HG03159 (cell line): ENCODE data around the gene ADCY7.

ENCODE experiments used
- ATAC-seq: cut with Tn5 transposase; IDR thresholded peaks from one replicate; pipeline ENCODE4 v1.9.1; 2021; ENCODE audit warnings: mild to moderate bottlenecking, moderate library complexity; ENCODE audit not compliant: unreplicated experiment

ADCY7 gene

DNA sequence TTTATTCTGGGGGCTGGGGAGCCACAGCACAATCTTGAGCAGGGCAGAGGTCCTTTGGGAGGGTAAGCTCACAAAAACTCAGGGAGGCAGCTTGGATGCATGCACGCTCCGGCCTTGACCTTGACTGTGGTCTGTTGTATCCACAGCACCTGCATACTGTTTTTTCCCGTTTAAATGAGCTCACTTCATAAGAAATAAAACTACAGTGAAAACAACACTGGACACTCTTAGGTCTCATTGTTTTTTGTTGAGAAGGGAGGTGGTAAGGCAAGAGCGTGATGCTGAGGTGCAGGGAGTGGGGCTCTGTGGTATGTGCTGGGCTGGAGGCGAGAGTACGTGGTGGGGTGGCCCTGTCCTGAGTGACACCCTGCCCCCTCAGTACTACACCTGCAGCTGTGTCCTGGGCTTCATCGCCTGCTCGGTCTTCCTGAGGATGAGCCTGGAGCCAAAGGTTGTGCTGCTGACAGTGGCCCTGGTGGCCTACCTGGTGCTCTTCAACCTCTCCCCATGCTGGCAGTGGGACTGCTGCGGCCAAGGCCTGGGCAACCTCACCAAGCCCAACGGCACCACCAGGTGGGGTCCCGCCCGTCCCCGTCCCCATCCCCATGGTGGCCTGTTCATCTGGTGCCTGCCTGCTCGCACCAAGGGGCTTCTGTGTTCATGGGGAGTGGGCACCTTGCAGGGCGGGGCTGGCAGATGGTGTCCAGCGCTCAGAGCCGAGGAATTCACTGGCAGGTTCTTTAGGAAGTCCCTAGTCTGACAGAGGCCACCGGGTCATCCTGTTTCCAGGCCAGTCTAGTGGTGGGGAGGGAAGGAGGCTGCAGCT, 44.2 kb downstream of the ADCY7 start:
- no peak for ATAC-seq

GRCh38 chr16:50311134-50311528, 44.8 kb downstream of the ADCY7 start:
- no peak for ATAC-seq

- no peak for ATAC-seq
Measured at GRCh38 chr16:50311891-50312501, 45.6 kb downstream of the ADCY7 start.

GRCh38 chr16:50313596-50314478, 47.5 kb downstream of the ADCY7 start:
- ATAC-seq, result no peak

DNA sequence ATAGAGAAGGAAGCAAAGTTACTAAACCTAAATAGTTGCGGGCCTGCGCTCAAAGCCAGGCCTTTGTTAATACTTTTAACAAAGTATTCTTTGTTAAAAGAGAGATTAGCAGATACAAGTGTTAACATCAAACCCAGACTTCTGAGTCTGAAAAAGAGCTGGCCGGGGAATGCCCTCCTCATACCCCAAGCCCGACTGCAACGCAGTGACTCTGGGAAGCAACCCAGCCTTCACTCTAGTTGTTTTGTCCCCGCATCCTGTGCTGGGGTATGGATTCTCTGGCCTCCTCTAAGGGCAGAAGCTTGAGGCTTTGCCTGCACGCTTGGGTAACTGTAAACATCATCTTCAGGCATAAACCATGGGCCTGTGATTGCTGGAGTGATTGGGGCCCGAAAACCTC, 48.3 kb downstream of the ADCY7 start:
- ATAC-seq, result no peak

DNA sequence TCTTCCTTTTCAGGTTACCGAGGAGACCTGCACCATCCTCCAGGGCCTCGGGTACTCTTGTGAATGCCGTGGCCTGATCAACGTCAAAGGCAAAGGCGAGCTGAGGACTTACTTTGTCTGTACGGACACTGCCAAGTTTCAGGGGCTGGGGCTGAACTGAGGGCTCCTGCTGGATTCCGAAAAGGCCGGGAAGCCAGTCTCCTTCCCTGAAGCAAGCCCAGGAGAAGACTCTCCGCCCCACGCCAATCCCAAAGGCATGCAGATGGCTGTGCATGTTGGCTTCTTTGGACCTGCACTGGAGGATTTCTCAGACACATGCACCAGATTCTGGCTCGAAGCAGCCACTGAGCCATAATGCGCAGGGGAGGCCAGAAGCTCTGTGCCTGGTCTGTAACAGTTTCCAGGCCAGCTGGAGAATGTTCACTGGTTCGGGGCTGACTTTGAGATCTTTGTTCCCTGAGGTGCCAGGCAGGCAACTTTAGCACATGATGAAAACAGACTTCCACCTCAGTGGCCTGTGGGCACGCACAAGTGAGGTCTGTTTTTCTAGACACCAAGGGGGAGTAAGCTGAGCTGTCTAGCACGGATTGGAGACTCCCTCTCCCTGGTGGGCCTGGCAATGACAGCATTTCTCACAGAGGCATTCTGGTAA, 49.1 kb downstream of the ADCY7 start:
- ATAC-seq, result no peak

DNA sequence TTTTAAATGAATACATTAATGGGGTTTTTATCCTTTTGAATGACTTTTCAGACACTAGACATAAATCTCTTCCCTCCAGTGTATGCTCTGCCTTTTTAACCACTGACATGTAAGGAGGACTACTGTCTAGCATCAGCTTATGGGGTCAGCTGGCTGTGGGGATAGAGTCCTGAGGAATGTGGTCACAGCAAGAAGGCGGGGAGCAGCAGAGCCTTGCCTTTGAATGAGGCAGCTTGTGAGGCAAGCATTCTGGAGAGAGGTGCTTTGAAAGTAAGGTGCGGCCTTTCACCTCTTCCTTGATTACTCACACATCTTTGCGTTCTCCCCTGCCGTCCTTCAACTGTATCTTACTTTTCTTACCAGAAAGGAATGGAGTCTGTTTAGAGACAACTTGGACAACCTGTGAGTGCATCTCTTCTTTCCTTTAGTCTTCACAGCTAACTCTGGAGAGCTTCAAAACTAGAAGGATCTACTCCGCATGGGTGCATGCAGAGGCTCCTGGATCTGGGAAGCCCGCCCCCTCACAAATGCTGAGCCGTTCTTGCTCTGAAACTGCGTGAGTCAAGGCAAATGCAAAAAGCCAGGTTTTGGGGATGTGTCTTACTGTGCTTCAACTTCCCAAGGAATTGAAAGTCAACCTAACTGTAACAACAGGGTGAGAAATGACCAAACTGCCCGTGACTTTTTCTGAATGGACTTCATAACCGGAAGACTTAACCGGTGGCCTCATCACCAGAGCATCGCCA, 49.9 kb downstream of the ADCY7 start:
- no peak for ATAC-seq

DNA sequence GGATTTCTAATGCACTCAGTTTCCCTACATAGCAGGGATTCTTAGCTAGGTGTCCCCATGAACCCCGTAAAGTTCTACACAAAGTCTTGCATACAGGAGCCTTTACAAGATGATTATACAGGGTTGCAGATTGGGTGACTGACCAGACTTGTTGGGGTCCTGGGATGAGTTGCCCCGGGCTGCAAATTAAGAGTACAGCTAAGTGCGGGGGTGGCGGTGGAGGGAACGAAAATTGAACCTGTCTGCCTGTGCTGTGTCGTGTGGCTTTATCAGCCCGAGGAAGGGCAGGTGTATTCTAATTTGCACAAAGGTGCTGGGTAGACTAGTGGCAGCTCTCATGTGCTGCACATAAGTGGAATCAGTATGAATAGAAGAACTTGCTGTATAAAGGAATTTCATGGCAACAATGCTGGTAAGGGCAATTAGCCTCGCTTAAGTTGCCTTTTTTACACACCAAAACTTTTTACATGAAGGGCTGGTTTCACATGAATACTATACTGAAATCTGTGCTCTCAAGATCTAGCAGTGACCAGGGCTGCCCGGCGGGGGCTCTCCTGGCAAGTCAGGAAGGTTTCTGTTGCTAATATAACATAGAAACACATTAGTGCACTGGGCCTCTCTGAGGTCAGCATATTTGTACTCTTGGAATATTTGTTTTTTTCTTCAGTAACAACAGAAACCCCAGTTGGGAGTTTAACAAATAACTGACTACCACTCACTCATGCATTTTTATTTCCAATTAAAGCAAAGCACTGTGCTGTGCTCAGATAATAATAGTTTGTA, 50.7 kb downstream of the ADCY7 start:
- no peak for ATAC-seq

DNA sequence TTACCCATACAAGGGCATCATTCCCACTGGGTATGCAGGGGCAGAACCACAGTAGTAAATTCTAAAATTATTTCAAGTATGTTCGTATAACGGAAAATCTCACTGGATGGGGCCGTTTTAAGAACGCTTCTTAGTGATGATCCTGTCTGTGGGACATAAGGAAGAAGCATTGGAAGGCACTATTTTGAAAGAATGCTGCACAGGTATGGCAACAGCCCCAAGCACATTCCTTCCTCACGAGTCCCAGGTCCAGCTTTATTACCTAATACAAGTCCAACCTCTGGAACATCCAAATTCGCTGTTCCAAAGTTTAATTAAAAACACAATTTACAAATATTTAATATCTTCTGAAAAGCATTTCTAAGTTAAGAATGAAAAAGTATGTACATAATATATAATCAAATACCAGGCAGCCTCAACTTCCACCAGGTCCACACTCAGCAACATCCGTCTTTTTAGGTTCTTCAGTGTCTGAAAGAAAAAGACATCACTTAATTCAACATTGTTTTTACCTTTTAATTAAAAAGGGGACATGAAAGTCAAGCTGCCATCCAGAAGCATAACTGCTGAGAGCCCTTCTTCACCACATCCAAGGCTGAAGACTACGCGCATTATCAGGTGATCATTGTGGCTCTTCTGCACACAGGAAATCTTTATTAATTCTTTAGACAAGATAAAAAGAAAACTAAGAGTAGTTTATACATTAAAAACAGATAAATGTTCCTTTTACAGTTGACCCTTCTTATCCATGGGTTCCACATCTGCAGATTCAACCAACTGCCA, 52.6 kb downstream of the ADCY7 start:
- ATAC-seq, result no peak

- ATAC-seq, result no peak
Measured at GRCh38 chr16:50320310-50320709, 54.0 kb downstream of the ADCY7 start.

- no peak for ATAC-seq
Measured at GRCh38 chr16:50322333-50322732, 56.0 kb downstream of the ADCY7 start.

DNA sequence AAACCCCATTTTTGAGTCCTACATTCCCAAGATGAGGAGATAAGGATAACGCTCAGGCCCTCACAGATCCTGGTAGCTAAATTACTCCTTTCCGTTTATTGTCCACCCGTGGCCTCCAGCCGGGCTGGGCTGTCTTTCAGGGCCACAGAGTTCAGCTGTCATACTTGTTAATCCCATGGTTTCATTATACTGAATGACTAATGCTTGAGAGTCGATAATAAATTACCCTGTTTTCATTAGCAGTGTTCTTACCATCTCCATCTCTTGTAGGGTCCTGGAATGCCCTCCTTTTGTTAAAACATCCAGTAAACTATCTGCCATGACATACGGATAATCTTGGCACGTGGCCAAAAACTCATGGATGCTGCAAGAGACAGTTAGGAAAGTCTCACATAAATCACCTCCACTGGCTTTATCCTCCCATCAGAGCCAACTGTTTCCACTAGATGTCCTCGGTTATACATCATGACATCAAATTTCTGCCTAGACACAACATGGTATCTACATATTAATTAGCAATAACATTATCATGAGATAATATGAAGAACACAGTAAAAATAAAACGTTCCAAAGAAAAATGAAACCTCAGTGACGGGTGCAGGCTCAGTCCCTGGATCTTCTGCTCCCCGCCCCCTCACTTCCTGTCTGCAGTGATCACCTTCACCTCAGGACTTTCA, 57.1 kb downstream of the ADCY7 start:
- no peak for ATAC-seq

DNA sequence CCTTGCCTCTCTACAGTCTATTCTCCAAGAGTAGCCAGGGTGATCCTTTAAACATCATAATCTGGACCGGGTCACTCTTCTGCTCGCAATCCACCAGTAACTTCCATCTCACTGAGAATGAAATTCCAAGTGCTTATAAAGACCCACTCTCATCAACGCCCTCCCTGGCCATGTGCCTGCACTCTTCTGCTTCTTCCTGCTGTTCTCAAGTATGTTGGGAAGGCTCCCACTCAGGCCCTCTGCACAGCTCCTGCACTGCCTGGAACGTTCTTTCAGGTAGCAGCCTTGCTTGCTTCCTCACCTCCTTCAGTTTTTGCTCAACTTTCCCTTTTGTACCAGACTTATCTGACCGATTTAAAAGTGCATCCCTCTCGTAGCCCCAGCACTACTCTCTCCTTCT, 58.0 kb downstream of the ADCY7 start:
- ATAC-seq, result no peak

GRCh38 chr16:50326264-50326663, 59.9 kb downstream of the ADCY7 start:
- no peak for ATAC-seq

DNA sequence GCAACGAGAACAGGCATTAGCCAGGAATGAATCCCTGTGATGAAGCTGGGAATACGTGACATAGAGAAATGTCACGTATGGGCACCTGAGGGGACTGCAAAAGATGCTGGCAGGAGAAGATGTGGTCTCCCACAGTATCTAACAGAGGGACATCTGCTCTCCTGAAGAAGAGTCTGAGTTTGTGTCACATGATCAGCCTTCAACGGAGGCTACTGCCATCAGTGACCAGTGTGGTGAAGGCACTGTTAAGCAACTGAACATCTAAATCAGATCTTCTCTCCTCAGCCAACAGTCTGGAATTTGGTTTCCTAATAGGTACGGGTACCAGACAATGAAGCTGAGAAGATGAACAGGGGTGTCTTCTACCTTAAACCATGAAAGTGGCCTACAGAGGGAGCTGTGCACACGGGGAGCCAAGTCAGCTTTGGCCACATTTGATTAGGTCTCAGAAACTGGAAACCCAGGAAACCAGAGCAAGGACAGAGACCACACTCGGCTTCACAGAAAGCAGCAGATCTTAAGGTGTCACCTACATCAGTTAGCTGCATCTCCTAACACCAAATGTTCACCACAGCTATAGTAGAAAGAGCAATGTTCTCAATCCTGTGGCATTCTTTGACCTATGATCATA, 60.6 kb downstream of the ADCY7 start:
- no peak for ATAC-seq

- no peak for ATAC-seq
Measured at GRCh38 chr16:50329446-50330189, 63.3 kb downstream of the ADCY7 start.

GRCh38 chr16:50331570-50331969, 65.2 kb downstream of the ADCY7 start:
- no peak for ATAC-seq
